SK-N-SH treated with all-trans-retinoic acid at 6 μM for 48 hours (cell line): ENCODE results near the gene TTC13.

Experiments
- ATAC-seq: fragments of 200-7000 bp; cut with Tn5 transposase; 3 replicates; pipeline ENCODE4 v1.9.1; 2020; ENCODE audit warnings: mild to moderate bottlenecking, moderate library complexity
- ARNTL ChIP-seq: fragments of 450-650 bp; formaldehyde crosslinking; IDR thresholded peaks from 2 replicates; pipeline ENCODE4 v1.5.0; 2020; ENCODE audit warnings: low read depth, mild to moderate bottlenecking, moderate library complexity, borderline replicate concordance
- BACH2 ChIP-seq: fragments of 250-450 bp; sonication (Bioruptor Pico); IDR thresholded peaks from 2 replicates; pipeline ENCODE4 v1.9.0; 2021; ENCODE audit warnings: mild to moderate bottlenecking, borderline replicate concordance
- CREB5 ChIP-seq: fragments of 250-450 bp; sonication (Bioruptor Pico); IDR thresholded peaks from 2 replicates; pipeline ENCODE4 v1.5.1; 2020; ENCODE audit warnings: low read depth, mild to moderate bottlenecking, moderate library complexity
- CSRNP3 ChIP-seq: fragments of 250-450 bp; sonication (Bioruptor Pico); IDR thresholded peaks from 2 replicates; pipeline ENCODE4 v1.5.1; 2021; ENCODE audit warnings: mild to moderate bottlenecking, moderate library complexity
- GLIS3 ChIP-seq: fragments of 250-450 bp; sonication (Bioruptor Pico); IDR thresholded peaks from 2 replicates; pipeline ENCODE4 v1.5.0; 2020; ENCODE audit warnings: mild to moderate bottlenecking, moderate library complexity
- PATZ1 ChIP-seq: fragments of 250-450 bp; sonication (Bioruptor Pico); IDR thresholded peaks from 2 replicates; pipeline ENCODE4 v1.8.0; 2020; ENCODE audit warnings: mild to moderate bottlenecking, moderate library complexity, borderline replicate concordance
- RARB ChIP-seq: fragments of 250-450 bp; sonication (Bioruptor Pico); IDR thresholded peaks from 2 replicates; pipeline ENCODE4 v1.8.0; 2021; ENCODE audit warnings: mild to moderate bottlenecking, moderate library complexity
- SNAI2 ChIP-seq: fragments of 250-450 bp; sonication (Bioruptor Pico); IDR thresholded peaks from 2 replicates; pipeline ENCODE4 v1.5.0; 2020; ENCODE audit warnings: mild to moderate bottlenecking, moderate library complexity
- TCF4 ChIP-seq: fragments of 250-450 bp; sonication (Bioruptor Pico); IDR thresholded peaks from 2 replicates; pipeline ENCODE4 v1.8.0; 2021; ENCODE audit warnings: mild to moderate bottlenecking, moderate library complexity, borderline replicate concordance
- TSHZ2 ChIP-seq: fragments of 250-450 bp; sonication (Bioruptor Pico); IDR thresholded peaks from 2 replicates; pipeline ENCODE4 v1.5.0; 2020; ENCODE audit warnings: mild to moderate bottlenecking, moderate library complexity
- ZFP3 ChIP-seq: fragments of 250-450 bp; sonication (Bioruptor Pico); IDR thresholded peaks from 2 replicates; pipeline ENCODE4 v1.5.0; 2020; ENCODE audit warnings: mild to moderate bottlenecking, moderate library complexity

Gene TTC13

GRCh38 chr1:230982696-230983095 lies 4.0 kb upstream of the TTC13 start (continued):
- no peak for TF ChIP-seq TSHZ2 (CRISPR knock-in tag)
- TF ChIP-seq GLIS3, result no peak
- TF ChIP-seq RARB (CRISPR knock-in tag), result no peak
- TF ChIP-seq ZFP3, result no peak
- TF ChIP-seq CSRNP3 (CRISPR knock-in tag), result no peak
- no peak for TF ChIP-seq BACH2 (CRISPR knock-in tag)
- no peak for TF ChIP-seq CREB5 (CRISPR knock-in tag)

GRCh38 chr1:230979952-230980351 lies 1.3 kb upstream of the TTC13 start:
- TF ChIP-seq TCF4 (CRISPR knock-in tag), result no peak
- TF ChIP-seq BACH2 (CRISPR knock-in tag), result no peak
- no peak for ATAC-seq

- no peak; the same call in 2 of the 3 replicates for ATAC-seq
- no peak for TF ChIP-seq BACH2 (CRISPR knock-in tag)
- no peak for TF ChIP-seq ARNTL (CRISPR knock-in tag)
Observed at GRCh38 chr1:230979389-230979716, 692 bp upstream of the TTC13 start.

GRCh38 chr1:230977761-230978490 lies 735 bp downstream of the TTC13 start:
- TF ChIP-seq PATZ1 (CRISPR knock-in tag) (no peak), RARB (CRISPR knock-in tag) (no peak), ZFP3 (no peak), SNAI2 (CRISPR knock-in tag) (no peak), CSRNP3 (CRISPR knock-in tag) (no peak), GLIS3 (no peak), TSHZ2 (CRISPR knock-in tag) (no peak), TCF4 (CRISPR knock-in tag) (no peak)
- peak; percentile 3 for ATAC-seq
